GM21515 (cell line): ENCODE measurements around the gene GSK3B.
A peak's percentile ranks its signal among the peaks of the same experiment; 100 is the strongest.
"Not testable (repeated sequence)": the region's sequence is repeated elsewhere in the genome, so short reads cannot be mapped to it uniquely, and the experiment has no call there.

Source experiments
- ATAC-seq: cut with Tn5 transposase; IDR thresholded peaks from one replicate; pipeline ENCODE4 v1.9.1; 2021; ENCODE audit not compliant: unreplicated experiment

The GSK3B gene

GRCh38 chr3:120057029-120057428, 37.2 kb downstream of the GSK3B start:
- no peak for ATAC-seq

DNA sequence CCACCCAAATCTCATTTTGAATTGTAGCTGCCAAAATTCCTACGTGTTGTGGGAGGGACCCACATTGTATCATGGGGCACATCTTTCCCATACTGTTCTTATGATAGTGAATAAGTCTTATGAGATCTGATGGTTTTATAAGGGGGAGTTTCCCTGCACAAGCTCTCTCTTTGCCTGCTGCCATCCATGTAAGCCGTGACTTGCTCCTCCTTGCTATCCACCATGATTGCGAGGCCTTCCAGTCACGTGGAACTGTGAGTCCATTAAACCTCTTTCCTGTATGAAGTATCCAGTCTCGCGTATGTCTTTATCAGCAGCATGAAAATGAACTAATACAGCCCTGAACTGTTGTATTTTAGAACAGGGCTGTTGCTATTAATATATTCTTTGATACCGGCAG, 40.6 kb downstream of the GSK3B start:
- not testable (repeated sequence) for ATAC-seq

- no peak for ATAC-seq
Observed at GRCh38 chr3:120052677-120053076, 41.6 kb downstream of the GSK3B start.

DNA sequence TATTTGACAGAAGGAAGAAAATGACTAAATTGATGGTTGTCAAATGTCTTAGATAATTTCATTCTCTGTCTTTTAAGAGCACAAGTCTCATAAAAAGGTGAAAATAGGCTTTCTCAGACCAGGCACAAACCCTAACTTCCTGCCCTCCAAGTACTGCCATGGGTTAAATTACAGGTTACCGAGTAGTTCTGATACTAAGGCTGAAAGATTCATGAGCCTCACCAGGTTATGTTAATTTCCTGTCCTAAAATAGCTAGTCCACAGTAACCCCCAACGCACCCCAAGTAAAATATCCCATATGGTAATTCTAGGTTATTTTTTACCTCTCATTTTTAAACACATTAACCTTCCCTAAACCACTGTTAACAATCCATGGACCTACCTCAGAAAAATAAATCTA, 42.0 kb downstream of the GSK3B start:
- ATAC-seq = peak; percentile 86

DNA sequence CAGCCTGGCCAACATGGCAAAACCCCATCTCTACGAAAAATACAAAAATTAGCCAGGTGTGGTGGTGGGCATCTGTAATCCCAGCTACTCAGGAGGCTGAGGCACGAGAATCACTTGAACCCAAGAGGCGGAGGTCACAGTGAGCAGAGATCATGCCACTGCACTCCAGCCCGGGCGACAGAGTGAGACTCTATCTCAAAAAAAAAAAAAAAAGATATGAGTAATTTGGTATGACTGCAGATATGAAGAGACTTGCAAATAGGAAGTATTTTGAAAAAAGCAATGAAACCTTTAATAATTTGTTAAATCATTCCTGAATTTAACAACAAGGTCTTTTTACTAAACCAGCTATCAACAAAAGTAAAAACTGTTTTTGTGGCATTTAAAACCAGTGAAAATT, 42.7 kb downstream of the GSK3B start:
- ATAC-seq = not testable (repeated sequence)

- no peak for ATAC-seq
Observed at GRCh38 chr3:120049881-120050539, 44.2 kb downstream of the GSK3B start.

DNA sequence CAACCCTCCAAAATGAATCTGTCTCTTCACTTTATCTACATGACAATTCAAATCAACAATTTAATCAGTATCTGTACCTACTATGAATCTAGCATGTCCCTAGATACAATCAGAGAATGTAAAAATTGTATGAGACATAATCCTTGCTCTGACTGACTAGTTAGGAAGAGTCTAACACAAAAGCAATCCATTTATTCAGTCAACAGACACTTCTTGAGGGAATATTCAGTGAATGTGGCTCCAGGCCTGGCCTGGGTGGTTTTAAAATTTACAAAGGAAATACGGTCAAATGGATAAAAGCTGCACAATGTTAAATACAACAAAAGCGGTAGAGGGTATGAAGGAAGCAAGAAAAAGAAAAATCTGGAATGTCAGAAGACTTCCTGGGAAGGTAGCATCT, 45.2 kb downstream of the GSK3B start:
- ATAC-seq = no peak

- ATAC-seq = no peak
Observed at GRCh38 chr3:120048355-120049041, 45.7 kb downstream of the GSK3B start.

- ATAC-seq = no peak
Observed at GRCh38 chr3:120047686-120048085, 46.6 kb downstream of the GSK3B start.

GRCh38 chr3:120040813-120041377, 53.4 kb downstream of the GSK3B start:
- no peak for ATAC-seq

DNA sequence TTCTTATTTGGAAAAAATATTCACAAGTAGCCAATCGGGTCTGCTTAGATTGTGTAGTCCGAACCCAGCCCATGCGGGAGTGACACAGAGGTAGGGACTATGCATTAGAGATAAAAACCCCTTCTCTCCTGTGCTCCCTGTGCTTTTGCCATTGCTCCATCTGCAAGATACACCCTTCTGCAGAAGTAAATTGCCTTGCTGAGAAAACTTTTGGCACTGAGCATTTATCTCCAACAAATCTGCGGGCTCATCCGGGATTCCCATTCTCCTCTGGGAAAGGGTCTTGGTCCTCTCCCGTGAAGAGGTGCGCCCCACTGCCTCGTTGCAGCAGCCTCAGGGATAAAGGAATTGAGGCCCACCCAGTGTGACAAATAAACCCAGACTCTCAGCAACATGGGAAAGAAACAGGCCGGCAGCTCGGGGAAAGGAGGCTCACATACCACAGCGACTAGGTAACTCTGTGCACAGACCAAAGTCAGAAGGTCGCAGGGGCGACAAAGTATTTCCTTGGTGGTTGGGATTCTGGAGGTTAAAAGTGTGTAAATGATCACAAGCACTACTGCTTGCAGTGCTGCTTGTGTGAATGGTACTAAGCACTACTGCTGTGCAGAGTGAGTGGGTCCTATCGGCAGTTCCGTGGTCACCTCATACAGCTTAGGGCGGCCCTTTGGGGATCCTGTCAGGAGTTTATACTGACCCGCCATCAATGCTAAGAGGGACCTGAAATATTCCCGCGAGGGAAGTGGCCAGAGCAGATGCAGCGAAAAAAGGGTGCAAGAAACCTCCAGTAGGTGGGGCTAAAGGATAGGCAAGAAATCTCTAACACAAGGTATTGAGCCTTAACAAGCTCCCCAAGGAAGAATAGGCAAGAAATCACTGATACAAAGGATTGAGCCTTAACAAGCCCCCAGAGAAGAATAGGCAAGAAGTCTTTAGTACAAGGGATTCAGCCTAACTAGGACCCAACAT, 54.3 kb downstream of the GSK3B start:
- ATAC-seq = no peak

DNA sequence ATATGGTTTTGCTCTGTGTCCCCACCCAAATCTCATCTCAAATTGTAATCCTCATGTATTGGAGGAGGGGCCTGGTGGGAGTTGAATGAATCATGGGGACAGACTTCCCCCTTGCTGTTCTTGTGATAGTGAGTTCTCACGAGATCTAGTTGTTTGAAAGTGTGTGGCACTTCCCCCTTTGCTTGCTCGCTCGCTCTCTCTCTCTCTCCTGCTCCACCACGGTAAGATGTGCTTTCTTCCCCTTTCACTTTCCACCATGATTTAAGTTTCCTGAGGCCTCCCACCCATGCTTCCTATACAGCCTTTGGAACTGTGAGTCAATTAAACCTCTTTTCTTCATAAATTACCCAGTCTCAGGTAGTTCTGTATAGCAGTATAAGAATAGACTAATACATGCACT, 60.7 kb downstream of the GSK3B start:
- ATAC-seq = no peak

GRCh38 chr3:120031561-120031960, 62.7 kb downstream of the GSK3B start:
- no peak for ATAC-seq

DNA sequence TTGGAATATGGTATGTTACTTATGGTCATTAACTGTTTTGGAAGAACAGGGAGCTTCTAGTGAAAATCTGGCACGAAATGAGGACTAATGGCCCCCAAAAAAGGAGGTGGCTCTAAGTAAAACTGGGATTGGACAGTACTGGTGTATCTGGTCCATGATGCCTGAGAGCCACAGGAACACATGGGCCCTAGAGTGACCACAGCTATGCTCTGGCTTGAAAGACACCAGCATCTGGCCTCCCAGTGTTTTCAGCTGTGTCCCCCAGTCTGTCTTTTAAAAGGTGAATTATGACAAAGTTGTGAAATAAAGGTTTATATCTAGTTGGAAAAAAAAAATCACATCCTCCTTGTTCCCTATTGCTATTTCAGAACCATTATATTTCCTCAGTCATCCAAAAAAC, 64.5 kb downstream of the GSK3B start:
- no peak for ATAC-seq

- ATAC-seq = no peak
Observed at GRCh38 chr3:120028271-120029047, 65.8 kb downstream of the GSK3B start.

DNA sequence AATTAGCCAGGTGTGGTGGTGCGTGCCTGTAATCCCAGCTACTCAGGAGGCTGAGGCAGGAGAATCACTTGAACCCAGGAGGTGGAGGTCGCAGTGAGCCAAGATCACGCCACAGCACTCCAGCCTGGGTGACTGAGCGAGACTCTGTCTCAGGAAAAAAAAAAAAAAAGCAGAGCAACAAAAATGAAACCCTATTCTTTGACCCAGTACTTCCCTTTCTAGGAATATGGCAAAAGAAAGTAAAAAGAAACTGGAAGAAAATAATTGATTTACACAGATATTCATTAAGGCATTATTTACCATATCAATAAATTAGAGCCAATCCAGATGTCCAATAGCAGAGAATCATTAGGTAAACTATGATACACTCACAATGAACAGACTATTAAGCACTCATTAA, 67.0 kb downstream of the GSK3B start:
- no peak for ATAC-seq

- ATAC-seq = no peak
Observed at GRCh38 chr3:120025520-120025919, 68.7 kb downstream of the GSK3B start.

DNA sequence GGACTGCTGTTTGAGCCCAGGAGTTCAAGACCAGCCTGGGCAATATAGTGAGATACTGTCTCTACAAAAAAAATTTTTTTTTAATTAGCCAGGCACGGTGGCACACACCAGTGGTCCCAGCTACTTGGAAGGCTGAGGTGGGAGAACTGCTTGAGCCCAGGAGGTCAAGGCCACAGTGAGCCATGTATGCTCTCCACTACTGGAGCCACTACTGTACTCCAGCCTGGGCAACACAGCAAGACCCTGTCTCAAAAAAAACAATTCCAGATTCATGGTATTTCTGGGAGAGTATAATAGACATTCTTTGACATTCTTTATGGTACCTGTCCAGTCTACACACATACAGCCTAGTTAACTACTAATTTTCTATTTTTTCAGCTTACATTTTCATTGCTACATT, 70.1 kb downstream of the GSK3B start:
- ATAC-seq = no peak

DNA sequence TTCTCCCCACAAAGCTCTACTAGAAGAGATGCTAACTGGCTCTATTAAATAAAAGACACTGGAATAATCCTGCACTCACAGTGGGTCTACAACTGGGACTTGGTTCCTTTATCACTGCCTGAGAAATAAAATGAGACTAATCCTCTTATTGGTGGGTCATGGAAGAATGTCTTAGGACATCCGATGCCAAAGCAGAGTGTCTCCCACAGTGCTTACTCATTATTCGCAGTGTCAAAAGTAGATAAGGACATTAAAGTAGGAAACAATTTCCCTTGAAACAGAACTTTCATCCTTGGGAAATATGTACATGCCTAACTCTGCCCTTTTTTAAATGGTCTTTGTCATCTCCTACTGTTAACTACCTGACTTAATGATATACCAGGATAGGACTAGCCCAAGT, 71.5 kb downstream of the GSK3B start:
- ATAC-seq = no peak

- no peak for ATAC-seq
Observed at GRCh38 chr3:120021523-120021922, 72.7 kb downstream of the GSK3B start.

DNA sequence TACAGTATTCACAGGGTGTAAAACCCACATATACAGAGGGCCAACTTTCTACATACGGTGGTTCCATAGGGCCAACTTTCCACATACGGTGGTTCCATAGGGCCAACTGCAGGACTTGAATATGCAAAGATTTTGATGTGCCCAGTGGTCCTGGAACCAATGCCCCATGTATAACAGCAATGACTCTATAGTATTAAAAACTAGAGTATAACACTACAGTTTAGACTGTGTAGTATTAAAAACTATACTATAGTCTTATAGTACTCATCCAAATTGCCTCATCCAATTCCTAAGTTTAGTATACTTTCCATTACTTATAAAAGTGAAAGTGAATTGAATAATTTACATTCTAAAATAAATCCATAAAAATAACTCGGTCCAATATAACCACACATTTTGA, 75.9 kb downstream of the GSK3B start:
- ATAC-seq = no peak
